Fibroblast of upper back skin (primary cell): ENCODE data around the gene NOCT.
"Not testable (repeated sequence)": the region's sequence is repeated elsewhere in the genome, so short reads cannot be mapped to it uniquely, and the experiment has no call there.

ENCODE experiments used
- DNase-seq: peaks from one replicate; pipeline ENCODE4 v3.0.0-alpha.2; 2013

The NOCT gene

GRCh38 chr4:139053909-139054308 lies 38.3 kb downstream of the NOCT start:
- DNase-seq: no peak

- DNase-seq: peak; percentile 41
These were observed 39.4 kb downstream of the NOCT start for GRCh38 chr4:139054791-139055505.

GRCh38 chr4:139059026-139059425 lies 43.4 kb downstream of the NOCT start:
- not testable (repeated sequence) for DNase-seq

- DNase-seq: no peak
These were observed 45.0 kb downstream of the NOCT start for GRCh38 chr4:139060591-139060990.

- DNase-seq: no peak
These were observed 60.6 kb downstream of the NOCT start for GRCh38 chr4:139076016-139076744.

GRCh38 chr4:139077567-139078355 lies 62.2 kb downstream of the NOCT start:
- DNase-seq: no peak

- DNase-seq: no peak
These were observed 63.3 kb downstream of the NOCT start for GRCh38 chr4:139078926-139079325.

- DNase-seq: peak; percentile 98
These were observed 67.4 kb downstream of the NOCT start for GRCh38 chr4:139082750-139083606.

GRCh38 chr4:139083607-139083955 lies 68.0 kb downstream of the NOCT start:
- DNase-seq: peak; percentile 50

GRCh38 chr4:139083956-139084803 lies 68.6 kb downstream of the NOCT start:
- DNase-seq: peak; percentile 93

- no peak for DNase-seq
These were observed 69.2 kb downstream of the NOCT start for GRCh38 chr4:139084804-139085093.

- DNase-seq: peak; percentile 16
These were observed 69.6 kb downstream of the NOCT start for GRCh38 chr4:139085141-139085540.

- no peak for DNase-seq
These were observed 76.7 kb downstream of the NOCT start for GRCh38 chr4:139092271-139092670.
